NOMO-1 treated with DMSO at 0.1 percent for 48 hours (cell line): ENCODE data around the gene HS3ST5.

ENCODE experiments used
- DNase-seq: peaks from one replicate; lab custom pipeline; 2025; ENCODE audit not compliant: unreplicated experiment; lab: John Stamatoyannopoulos, UW

HS3ST5 gene

GRCh38 chr6:114202389-114202788 is 140.4 kb downstream of the HS3ST5 start:
- DNase-seq: no peak

GRCh38 chr6:114200891-114201290 is 141.9 kb downstream of the HS3ST5 start:
- DNase-seq: no peak

- DNase-seq: no peak
Observed at GRCh38 chr6:114195631-114196403, 147.0 kb downstream of the HS3ST5 start.

- no peak for DNase-seq
Observed at GRCh38 chr6:114195027-114195365, 147.8 kb downstream of the HS3ST5 start.

- DNase-seq: no peak
Observed at GRCh38 chr6:114194362-114195026, 148.3 kb downstream of the HS3ST5 start.

GRCh38 chr6:114187563-114187962 is 155.3 kb downstream of the HS3ST5 start:
- no peak for DNase-seq

GRCh38 chr6:114181664-114182063 is 161.2 kb downstream of the HS3ST5 start:
- DNase-seq: no peak

- DNase-seq: no peak
Observed at GRCh38 chr6:114179411-114179810, 163.4 kb downstream of the HS3ST5 start.

GRCh38 chr6:114176726-114177125 is 166.1 kb downstream of the HS3ST5 start:
- no peak for DNase-seq

GRCh38 chr6:114172576-114173260 is 170.1 kb downstream of the HS3ST5 start:
- no peak for DNase-seq

- no peak for DNase-seq
Observed at GRCh38 chr6:114171473-114171872, 171.3 kb downstream of the HS3ST5 start.

GRCh38 chr6:114170958-114171387 is 171.8 kb downstream of the HS3ST5 start:
- no peak for DNase-seq

- no peak for DNase-seq
Observed at GRCh38 chr6:114170372-114170771, 172.5 kb downstream of the HS3ST5 start.

GRCh38 chr6:114169763-114170162 is 173.1 kb downstream of the HS3ST5 start:
- DNase-seq: no peak

GRCh38 chr6:114167583-114168576 is 174.9 kb downstream of the HS3ST5 start:
- no peak for DNase-seq

- no peak for DNase-seq
Observed at GRCh38 chr6:114164207-114164606, 178.6 kb downstream of the HS3ST5 start.

- no peak for DNase-seq
Observed at GRCh38 chr6:114162691-114163347, 180.0 kb downstream of the HS3ST5 start.

- no peak for DNase-seq
Observed at GRCh38 chr6:114160881-114161280, 181.9 kb downstream of the HS3ST5 start.

GRCh38 chr6:114159727-114160126 is 183.1 kb downstream of the HS3ST5 start:
- DNase-seq: no peak
